NOMO-1 treated with DMSO at 0.1 percent for 48 hours (cell line): ENCODE results near the gene CXCL12.

ENCODE experiments used
- DNase-seq: peaks from one replicate; lab custom pipeline; 2025; ENCODE audit not compliant: unreplicated experiment; lab: John Stamatoyannopoulos, UW

Gene CXCL12

GRCh38 chr10:44364566-44364965 is 20.3 kb downstream of the CXCL12 start:
- no peak for DNase-seq

GRCh38 chr10:44363716-44364115 is 21.2 kb downstream of the CXCL12 start:
- no peak for DNase-seq

GRCh38 chr10:44362866-44363711 is 21.8 kb downstream of the CXCL12 start:
- DNase-seq = no peak

GRCh38 chr10:44361109-44361508 is 23.8 kb downstream of the CXCL12 start:
- DNase-seq = no peak

GRCh38 chr10:44358080-44358771 is 26.7 kb downstream of the CXCL12 start:
- no peak for DNase-seq

- DNase-seq = no peak
Observed at GRCh38 chr10:44357023-44357540, 27.8 kb downstream of the CXCL12 start.

- DNase-seq = no peak
Observed at GRCh38 chr10:44356139-44357022, 28.5 kb downstream of the CXCL12 start.

- DNase-seq = no peak
Observed at GRCh38 chr10:44355630-44356029, 29.3 kb downstream of the CXCL12 start.

GRCh38 chr10:44354771-44355170 is 30.1 kb downstream of the CXCL12 start:
- DNase-seq = no peak

GRCh38 chr10:44353721-44354120 is 31.2 kb downstream of the CXCL12 start:
- no peak for DNase-seq

GRCh38 chr10:44353128-44353390 is 31.8 kb downstream of the CXCL12 start:
- no peak for DNase-seq

- no peak for DNase-seq
Observed at GRCh38 chr10:44352316-44353127, 32.4 kb downstream of the CXCL12 start.

GRCh38 chr10:44348496-44348895 is 36.4 kb downstream of the CXCL12 start:
- no peak for DNase-seq

GRCh38 chr10:44347609-44348400 is 37.1 kb downstream of the CXCL12 start:
- no peak for DNase-seq

GRCh38 chr10:44344727-44345126 is 40.2 kb downstream of the CXCL12 start:
- DNase-seq = no peak

- no peak for DNase-seq
Observed at GRCh38 chr10:44343843-44344242, 41.1 kb downstream of the CXCL12 start.

- DNase-seq = no peak
Observed at GRCh38 chr10:44341886-44342285, 43.0 kb downstream of the CXCL12 start.

GRCh38 chr10:44340557-44340956 is 44.3 kb downstream of the CXCL12 start:
- no peak for DNase-seq

- DNase-seq = no peak
Observed at GRCh38 chr10:44339218-44339617, 45.7 kb downstream of the CXCL12 start.

GRCh38 chr10:44337081-44337480 is 47.8 kb downstream of the CXCL12 start:
- no peak for DNase-seq
